GM23338 (cell line): ENCODE measurements around the gene KRTAP19-1. TPM values are rescaled to one million over a fixed set of nuclear protein-coding genes. Genes with fewer than 3 reads are reported as not detected.

Experiments used
- ATAC-seq: fragments of 200-7000 bp; cut with Tn5 transposase; 3 replicates; pipeline ENCODE4 v1.9.1; 2020
- DNase-seq: peaks from one replicate; pipeline ENCODE4 v3.0.0-alpha.2; 2015; ENCODE audit warnings: low spot score
- H2AFZ ChIP-seq: fragments of 200-600 bp; sonication (generic); 2 replicates; pipeline ENCODE4 v1.8.0; 2016; ENCODE audit warnings: antibody characterized with exemption, mild to moderate bottlenecking, moderate library complexity
- H3F3A ChIP-seq: fragments of 200-600 bp; sonication (generic); replicated peaks from 2 replicates; pipeline ENCODE4 v1.8.0; 2017; ENCODE audit warnings: antibody characterized with exemption, mixed run types, low read depth
- H3K27ac ChIP-seq: fragments of 200-600 bp; sonication (generic); 2 replicates; pipeline ENCODE4 v1.6.1; 2016; ENCODE audit warnings: low read depth
- H3K27me3 ChIP-seq: fragments of 200-600 bp; sonication (generic); 2 replicates; pipeline ENCODE4 v1.8.0; 2016; ENCODE audit warnings: mild to moderate bottlenecking, mixed run types, moderate library complexity; ENCODE audit not compliant: insufficient read depth
- H3K36me3 ChIP-seq: fragments of 200-600 bp; sonication (generic); 2 replicates; pipeline ENCODE4 v1.8.0; 2016; ENCODE audit warnings: mild to moderate bottlenecking; ENCODE audit not compliant: insufficient read depth
- H3K4me1 ChIP-seq: fragments of 200-600 bp; sonication (generic); 2 replicates; pipeline ENCODE4 v1.8.0; 2016; ENCODE audit warnings: mild to moderate bottlenecking, moderate library complexity; ENCODE audit not compliant: insufficient read depth
- H3K4me2 ChIP-seq: fragments of 200-600 bp; sonication (generic); 2 replicates; pipeline ENCODE4 v1.7.1; 2017; ENCODE audit warnings: mixed run types
- H3K4me3 ChIP-seq: fragments of 200-600 bp; sonication (generic); 2 replicates; pipeline ENCODE4 v1.6.1; 2016; ENCODE audit warnings: mixed run types
- H3K79me2 ChIP-seq: fragments of 200-600 bp; sonication (generic); replicated peaks from 2 replicates; pipeline ENCODE4 v1.8.0; 2017; ENCODE audit warnings: mild to moderate bottlenecking; ENCODE audit not compliant: insufficient read depth
- H3K9me2 ChIP-seq: fragments of 200-600 bp; sonication (generic); 2 replicates; pipeline ENCODE4 v1.8.0; 2017; ENCODE audit not compliant: insufficient read depth
- H4K20me1 ChIP-seq: fragments of 200-600 bp; sonication (generic); replicated peaks from 2 replicates; pipeline ENCODE4 v1.8.0; 2017; ENCODE audit warnings: mild to moderate bottlenecking; ENCODE audit not compliant: insufficient read depth
- H3K27ac Mint-ChIP-seq: 2 replicates; pipeline ENCODE4 v1.8.0; 2020; ENCODE audit warnings: inconsistent platforms, mild to moderate bottlenecking, moderate library complexity, mixed read lengths
- H3K27me3 Mint-ChIP-seq: 3 replicates; pipeline ENCODE4 v1.8.0; 2022; ENCODE audit warnings: low read depth, mild to moderate bottlenecking, moderate library complexity, mixed read lengths, inconsistent platforms; ENCODE audit not compliant: insufficient read depth, poor library complexity
- H3K36me3 Mint-ChIP-seq: 3 replicates; pipeline ENCODE4 v1.8.0; 2021; ENCODE audit warnings: low read depth, mild to moderate bottlenecking, inconsistent platforms, moderate library complexity, mixed read lengths
- H3K4me1 Mint-ChIP-seq: 3 replicates; pipeline ENCODE4 v1.8.0; 2020; ENCODE audit warnings: mild to moderate bottlenecking, inconsistent platforms, mixed read lengths
- H3K4me3 Mint-ChIP-seq: 3 replicates; pipeline ENCODE4 v1.8.0; 2021; ENCODE audit warnings: moderate library complexity, mild to moderate bottlenecking, inconsistent platforms, mixed read lengths
- H3K9me3 Mint-ChIP-seq: 3 replicates; pipeline ENCODE4 v1.8.0; 2020; ENCODE audit warnings: moderate library complexity, mild to moderate bottlenecking, inconsistent platforms, mixed read lengths
- ETS1 ChIP-seq: IDR thresholded peaks from 2 replicates; pipeline ENCODE4 v1.6.1; 2016; ENCODE audit warnings: antibody characterized with exemption
- JUNB ChIP-seq: IDR thresholded peaks from one replicate; pipeline ENCODE4 v1.6.1; 2016; ENCODE audit warnings: antibody characterized with exemption; ENCODE audit not compliant: unreplicated experiment
- POLR2AphosphoS5 ChIP-seq: IDR thresholded peaks from 2 replicates; pipeline ENCODE4 v1.6.1; 2016; ENCODE audit warnings: antibody characterized with exemption, low read depth
- ZNF114 ChIP-seq: fragments of 250-450 bp; sonication (Bioruptor Pico); IDR thresholded peaks from 2 replicates; pipeline ENCODE4 v1.5.0; 2020; ENCODE audit warnings: mild to moderate bottlenecking, moderate library complexity
- polyA plus RNA-seq: library from polyadenylated mRNA; unstranded; fragments of >200 nt; fragmentation: Nextera tagmentation; extraction: Ambion mirVana; gene quantifications from 2 replicates; pipeline ENCODE4 v1.2.1, GENCODE V29; 2016
- total RNA-seq: library from RNA; depleted of rRNA; stranded (reverse); fragments of >200 nt; shearing (Covaris generic); gene quantifications from 2 replicates; pipeline ENCODE4 v1.2.3, GENCODE V29; 2014
- TF ChIP-seq, protein P1 (sequence below): fragments of 250-450 bp; sonication (Bioruptor Pico); IDR thresholded peaks from 2 replicates; pipeline ENCODE4 v1.5.0; 2020; ENCODE audit warnings: mild to moderate bottlenecking, moderate library complexity
- TF ChIP-seq, protein P2 (sequence below), 2 experiments: fragments of 200-600 bp in 1 of 2; sonication (generic) in 1 of 2; conservative IDR thresholded peaks; 2 replicates each; pipeline versions ENCODE4 v1.5.1 to v1.6.1; 2016 to 2017; ENCODE audit warnings: antibody characterized with exemption in 2 of 2, low read depth in 2 of 2, mild to moderate bottlenecking in 2 of 2, moderate library complexity in 1 of 2

KRTAP19-1 gene
- total and polyA plus RNA-seq, 2 experiments from 2014 or later, result not detected

DNA sequence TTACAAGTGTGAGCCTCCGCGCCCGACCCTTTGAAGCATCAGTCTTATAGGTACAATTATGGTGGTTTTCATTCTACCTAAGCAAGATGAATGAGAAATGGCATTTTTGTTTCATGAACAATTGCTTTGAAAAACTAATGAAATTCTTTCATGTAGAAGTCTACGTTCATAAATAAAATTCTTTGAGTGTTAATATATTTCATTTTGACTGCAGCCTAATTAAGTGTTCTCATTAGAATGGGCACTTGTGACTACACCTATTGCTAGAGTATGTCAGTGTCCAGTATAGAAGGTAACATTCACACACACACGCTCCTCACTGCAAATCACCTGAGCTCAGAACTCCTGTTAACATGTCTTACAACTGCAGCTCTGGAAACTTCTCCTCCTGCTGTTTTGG lies 40.2 kb downstream of the KRTAP19-1 start, which contains the start of gene KRTAP15-1:
Gene KRTAP15-1, plus strand, starts transcription at position 301 of the 400 bp plus-strand sequence. Its CDS starts 53 bp downstream, at position 354.
- Histone ChIP-seq H2AFZ (no peak within 1 kb of the TSS; the same call in 1 of the 2 replicates), H3K4me1 (peaks cover 22% of the 10 kb centered on the region), H3K4me3 (no peak within 1 kb of the TSS), H3K27me3 (no peaks in the 10 kb centered on the region), H3K27ac (no peak within 1 kb of the TSS), H3K79me2 (no peaks in the 10 kb centered on the region), H3K36me3 (no peaks in the 10 kb centered on the region), H4K20me1 (no peaks in the 10 kb centered on the region), H3K9me2 (peaks cover 7% of the 10 kb centered on the region), H3K4me2 (no peak within 1 kb of the TSS), H3F3A (no peaks in the 10 kb centered on the region)
- Mint-ChIP-seq H3K4me1 (peaks cover 19% of the 10 kb centered on the region), H3K4me3 (no peak within 1 kb of the TSS), H3K27me3 (no peaks in the 10 kb centered on the region), H3K36me3 (no peaks in the 10 kb centered on the region), H3K9me3 (no peaks in the 10 kb centered on the region), H3K27ac (no peak within 1 kb of the TSS)
- no peak for ATAC-seq
- TF ChIP-seq JUNB (no peak), ZNF114 (no peak), POLR2AphosphoS5 (no peak), ETS1 (no peak)
- TF ChIP-seq, protein P1, sequence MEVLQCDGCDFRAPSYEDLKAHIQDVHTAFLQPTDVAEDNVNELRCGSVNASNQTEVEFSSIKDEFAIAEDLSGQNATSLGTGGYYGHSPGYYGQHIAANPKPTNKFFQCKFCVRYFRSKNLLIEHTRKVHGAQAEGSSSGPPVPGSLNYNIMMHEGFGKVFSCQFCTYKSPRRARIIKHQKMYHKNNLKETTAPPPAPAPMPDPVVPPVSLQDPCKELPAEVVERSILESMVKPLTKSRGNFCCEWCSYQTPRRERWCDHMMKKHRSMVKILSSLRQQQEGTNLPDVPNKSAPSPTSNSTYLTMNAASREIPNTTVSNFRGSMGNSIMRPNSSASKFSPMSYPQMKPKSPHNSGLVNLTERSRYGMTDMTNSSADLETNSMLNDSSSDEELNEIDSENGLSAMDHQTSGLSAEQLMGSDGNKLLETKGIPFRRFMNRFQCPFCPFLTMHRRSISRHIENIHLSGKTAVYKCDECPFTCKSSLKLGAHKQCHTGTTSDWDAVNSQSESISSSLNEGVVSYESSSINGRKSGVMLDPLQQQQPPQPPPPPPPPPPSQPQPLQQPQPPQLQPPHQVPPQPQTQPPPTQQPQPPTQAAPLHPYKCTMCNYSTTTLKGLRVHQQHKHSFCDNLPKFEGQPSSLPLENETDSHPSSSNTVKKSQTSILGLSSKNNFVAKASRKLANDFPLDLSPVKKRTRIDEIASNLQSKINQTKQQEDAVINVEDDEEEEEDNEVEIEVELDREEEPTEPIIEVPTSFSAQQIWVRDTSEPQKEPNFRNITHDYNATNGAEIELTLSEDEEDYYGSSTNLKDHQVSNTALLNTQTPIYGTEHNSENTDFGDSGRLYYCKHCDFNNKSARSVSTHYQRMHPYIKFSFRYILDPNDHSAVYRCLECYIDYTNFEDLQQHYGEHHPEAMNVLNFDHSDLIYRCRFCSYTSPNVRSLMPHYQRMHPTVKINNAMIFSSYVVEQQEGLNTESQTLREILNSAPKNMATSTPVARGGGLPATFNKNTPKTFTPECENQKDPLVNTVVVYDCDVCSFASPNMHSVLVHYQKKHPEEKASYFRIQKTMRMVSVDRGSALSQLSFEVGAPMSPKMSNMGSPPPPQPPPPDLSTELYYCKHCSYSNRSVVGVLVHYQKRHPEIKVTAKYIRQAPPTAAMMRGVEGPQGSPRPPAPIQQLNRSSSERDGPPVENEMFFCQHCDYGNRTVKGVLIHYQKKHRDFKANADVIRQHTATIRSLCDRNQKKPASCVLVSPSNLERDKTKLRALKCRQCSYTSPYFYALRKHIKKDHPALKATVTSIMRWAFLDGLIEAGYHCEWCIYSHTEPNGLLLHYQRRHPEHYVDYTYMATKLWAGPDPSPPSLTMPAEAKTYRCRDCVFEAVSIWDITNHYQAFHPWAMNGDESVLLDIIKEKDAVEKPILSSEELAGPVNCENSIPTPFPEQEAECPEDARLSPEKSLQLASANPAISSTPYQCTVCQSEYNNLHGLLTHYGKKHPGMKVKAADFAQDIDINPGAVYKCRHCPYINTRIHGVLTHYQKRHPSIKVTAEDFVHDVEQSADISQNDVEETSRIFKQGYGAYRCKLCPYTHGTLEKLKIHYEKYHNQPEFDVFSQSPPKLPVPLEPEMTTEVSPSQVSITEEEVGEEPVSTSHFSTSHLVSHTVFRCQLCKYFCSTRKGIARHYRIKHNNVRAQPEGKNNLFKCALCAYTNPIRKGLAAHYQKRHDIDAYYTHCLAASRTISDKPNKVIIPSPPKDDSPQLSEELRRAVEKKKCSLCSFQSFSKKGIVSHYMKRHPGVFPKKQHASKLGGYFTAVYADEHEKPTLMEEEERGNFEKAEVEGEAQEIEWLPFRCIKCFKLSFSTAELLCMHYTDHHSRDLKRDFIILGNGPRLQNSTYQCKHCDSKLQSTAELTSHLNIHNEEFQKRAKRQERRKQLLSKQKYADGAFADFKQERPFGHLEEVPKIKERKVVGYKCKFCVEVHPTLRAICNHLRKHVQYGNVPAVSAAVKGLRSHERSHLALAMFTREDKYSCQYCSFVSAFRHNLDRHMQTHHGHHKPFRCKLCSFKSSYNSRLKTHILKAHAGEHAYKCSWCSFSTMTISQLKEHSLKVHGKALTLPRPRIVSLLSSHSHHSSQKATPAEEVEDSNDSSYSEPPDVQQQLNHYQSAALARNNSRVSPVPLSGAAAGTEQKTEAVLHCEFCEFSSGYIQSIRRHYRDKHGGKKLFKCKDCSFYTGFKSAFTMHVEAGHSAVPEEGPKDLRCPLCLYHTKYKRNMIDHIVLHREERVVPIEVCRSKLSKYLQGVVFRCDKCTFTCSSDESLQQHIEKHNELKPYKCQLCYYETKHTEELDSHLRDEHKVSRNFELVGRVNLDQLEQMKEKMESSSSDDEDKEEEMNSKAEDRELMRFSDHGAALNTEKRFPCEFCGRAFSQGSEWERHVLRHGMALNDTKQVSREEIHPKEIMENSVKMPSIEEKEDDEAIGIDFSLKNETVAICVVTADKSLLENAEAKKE (CRISPR knock-in tag), result no peak
- TF ChIP-seq, protein P2, sequence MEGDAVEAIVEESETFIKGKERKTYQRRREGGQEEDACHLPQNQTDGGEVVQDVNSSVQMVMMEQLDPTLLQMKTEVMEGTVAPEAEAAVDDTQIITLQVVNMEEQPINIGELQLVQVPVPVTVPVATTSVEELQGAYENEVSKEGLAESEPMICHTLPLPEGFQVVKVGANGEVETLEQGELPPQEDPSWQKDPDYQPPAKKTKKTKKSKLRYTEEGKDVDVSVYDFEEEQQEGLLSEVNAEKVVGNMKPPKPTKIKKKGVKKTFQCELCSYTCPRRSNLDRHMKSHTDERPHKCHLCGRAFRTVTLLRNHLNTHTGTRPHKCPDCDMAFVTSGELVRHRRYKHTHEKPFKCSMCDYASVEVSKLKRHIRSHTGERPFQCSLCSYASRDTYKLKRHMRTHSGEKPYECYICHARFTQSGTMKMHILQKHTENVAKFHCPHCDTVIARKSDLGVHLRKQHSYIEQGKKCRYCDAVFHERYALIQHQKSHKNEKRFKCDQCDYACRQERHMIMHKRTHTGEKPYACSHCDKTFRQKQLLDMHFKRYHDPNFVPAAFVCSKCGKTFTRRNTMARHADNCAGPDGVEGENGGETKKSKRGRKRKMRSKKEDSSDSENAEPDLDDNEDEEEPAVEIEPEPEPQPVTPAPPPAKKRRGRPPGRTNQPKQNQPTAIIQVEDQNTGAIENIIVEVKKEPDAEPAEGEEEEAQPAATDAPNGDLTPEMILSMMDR (conservative IDR thresholded peaks at IDR 0.05; ENCODE audit: low read depth in 2 of 2), result no peak
- no peak for DNase-seq
